Stomach (tissue), 9 donors: Measurements from ENCODE around the gene FSTL4. TPM values are rescaled to one million over a fixed set of nuclear protein-coding genes. Genes with fewer than 3 reads are reported as not detected.
A peak's percentile ranks its signal among the peaks of the same experiment; 100 is the strongest.

Experiments
- DNase-seq, 2 donors: peaks; one replicate each; pipeline versions ENCODE4 v3.0.0 to v3.0.0-alpha.2; 2013 to 2019
- H3K27ac ChIP-seq, 5 donors: fragments of 200-600 bp in 4 of 5; sonication (generic) in 4 of 5; one replicate each; pipeline ENCODE4 v1.5.1; 2013 to 2019; ENCODE audit warnings: mild to moderate bottlenecking in 1 of 5, moderate library complexity in 1 of 5
- H3K27me3 ChIP-seq, 3 donors: fragments of 200-600 bp; sonication (generic); one replicate each; pipeline ENCODE4 v1.5.1; 2017 to 2019; ENCODE audit warnings: mixed run types in 1 of 3
- H3K36me3 ChIP-seq, 4 donors: fragments of 200-600 bp; sonication (generic); 1 replicate in 3 of 4; 2 replicates in 1 of 4; pipeline ENCODE4 v1.5.1; 2016 to 2019
- H3K4me1 ChIP-seq, 4 donors: fragments of 200-600 bp; sonication (generic); one replicate each; pipeline ENCODE4 v1.5.1; 2016 to 2019
- H3K4me3 ChIP-seq, 4 donors: fragments of 200-600 bp; sonication (generic) in 3 of 4; one replicate each; pipeline ENCODE4 v1.5.1; 2016 to 2019; ENCODE audit warnings: mild to moderate bottlenecking in 1 of 4
- H3K9me3 ChIP-seq, 4 donors: fragments of 200-600 bp; sonication (generic); one replicate each; pipeline ENCODE4 v1.5.1; 2016 to 2019
- CTCF ChIP-seq, 7 experiments: fragments of 450-650 bp in 4 of 7; fragments of 200-600 bp in 3 of 7; sonication (generic) in 3 of 7; IDR thresholded peaks; one replicate each; pipeline ENCODE4 v1.5.1; 2016 to 2019; ENCODE audit warnings: antibody characterized with exemption in 7 of 7, control low read depth in 2 of 7, mild to moderate bottlenecking in 1 of 7
- EP300 ChIP-seq: sonication (generic); formaldehyde crosslinking; IDR thresholded peaks from one replicate; pipeline ENCODE4 v1.6.1; 2017; ENCODE audit warnings: antibody characterized with exemption
- POLR2A ChIP-seq, 4 donors: fragments of 450-650 bp; IDR thresholded peaks; one replicate each; pipeline ENCODE4 v1.6.1; 2016; ENCODE audit warnings: antibody characterized with exemption in 4 of 4, control low read depth in 2 of 4, mild to moderate bottlenecking in 1 of 4, moderate library complexity in 1 of 4
- POLR2AphosphoS5 ChIP-seq, 3 donors: sonication (generic); formaldehyde crosslinking; IDR thresholded peaks; one replicate each; pipeline ENCODE4 v1.6.1; 2016; ENCODE audit warnings: antibody characterized with exemption in 3 of 3
- WGBS, 5 donors: extraction: QIAGEN DNeasy Blood & Tissue Kit in 3 of 5; methylation state at CpG; one replicate each; pipeline versions ENCODE4 v1.1.5 to v1.1.7; 2013 to 2018; 5-methylcytosine and 5-hydroxymethylcytosine counted together
- intact Hi-C: fragments of 100-400 bp; cut with DNase I; formaldehyde crosslinking; loops from one replicate; pipeline ENCODE4 v1.15.1; 2023; ENCODE audit warnings: low total_unique reads
- polyA plus RNA-seq, 3 donors: library from polyadenylated mRNA; stranded (reverse); fragments of 200-250 nt; gene quantifications; one replicate each; pipeline ENCODE4 v1.2.3, GENCODE V29; 2013
- total RNA-seq, 5 donors: library from RNA; depleted of rRNA; stranded (reverse); fragments of >200 nt; gene quantifications; one replicate each; pipeline versions ENCODE4 v1.1.0 to v1.2.3, GENCODE V29; 2014 to 2016
- donor health status: healthy with polysubstance abuse.
- donor health status: Bipolar disorder and iron deficiency.
- donor health status: healthy.

The FSTL4 gene
- total and polyA plus RNA-seq, 8 donors = 0.37 to 0.55 TPM; not detected in 6

- Histone ChIP-seq H3K4me3 (no peak overlapping the region), H3K27me3 (no peaks in the 10 kb centered on the region), H3K9me3 (no peaks in the 10 kb centered on the region), H3K4me1 (no peaks in the 10 kb centered on the region), H3K27ac (no peak overlapping the region), H3K36me3 (no peaks in the 10 kb centered on the region)
- intact Hi-C loops = no loop called here
- WGBS, 5 donors = 69 to 98% (median 87%) methylated on average over 4 of the region's 4 CpGs
- TF ChIP-seq EP300 = no peak
- no peak for DNase-seq
These were observed 287.4 kb downstream of the FSTL4 start for GRCh38 chr5:133324926-133325325.

- Histone ChIP-seq H3K4me1 (no peaks in the 10 kb centered on the region), H3K9me3 (no peaks in the 10 kb centered on the region), H3K27me3 (peaks cover 0 to 4% (median 0%) of the 10 kb centered on the region in 3 donors), H3K27ac (no peak overlapping the region), H3K4me3 (no peak overlapping the region), H3K36me3 (no peaks in the 10 kb centered on the region)
- DNase-seq = no peak
- TF ChIP-seq POLR2A (IDR thresholded peaks at IDR 0.05) (no peak), POLR2AphosphoS5 (IDR thresholded peaks at IDR 0.05) (no peak), EP300 (no peak), CTCF (IDR thresholded peaks at IDR 0.05) (no peak)
- intact Hi-C loops = no loop called here
- 62 to 71% (median 69%) methylated on average over 13 of the region's 13 CpGs for WGBS, 5 donors
These were observed 288.6 kb downstream of the FSTL4 start for GRCh38 chr5:133323494-133324457.

- 79 to 90% (median 83%) methylated on average over 5 of the region's 5 CpGs for WGBS, 5 donors
These were observed 289.6 kb downstream of the FSTL4 start for GRCh38 chr5:133322743-133323142.

GRCh38 chr5:133321833-133322420 lies 290.4 kb downstream of the FSTL4 start:
- H3K36me3 ChIP-seq = no peaks in the 10 kb centered on the region
- DNase-seq = peak in 1 of 2 donors; percentile 64
- H3K4me1 ChIP-seq = no peaks in the 10 kb centered on the region
- no peak overlapping the region for H3K4me3 ChIP-seq
- H3K9me3 ChIP-seq = no peaks in the 10 kb centered on the region
- 52 to 58% (median 56%) methylated on average over 6 of the region's 6 CpGs for WGBS, 5 donors
- TF ChIP-seq EP300 (no peak), CTCF (IDR thresholded peaks at IDR 0.05) (no peak), POLR2AphosphoS5 (IDR thresholded peaks at IDR 0.05) (no peak), POLR2A (IDR thresholded peaks at IDR 0.05) (no peak)
- peaks cover 0 to 9% (median 0%) of the 10 kb centered on the region in 3 donors for H3K27me3 ChIP-seq
- intact Hi-C loops = no loop called here
- H3K27ac ChIP-seq = no peak overlapping the region

More at GRCh38 chr5:133322743-133323142, 289.6 kb downstream of the FSTL4 start:
- intact Hi-C loops = no loop called here
- no peak for DNase-seq
- Histone ChIP-seq H3K9me3 (no peaks in the 10 kb centered on the region), H3K4me1 (no peaks in the 10 kb centered on the region), H3K27me3 (peaks cover 0 to 4% (median 0%) of the 10 kb centered on the region in 3 donors), H3K4me3 (no peak overlapping the region), H3K36me3 (no peaks in the 10 kb centered on the region), H3K27ac (no peak overlapping the region)
- no peak for TF ChIP-seq POLR2AphosphoS5 (IDR thresholded peaks at IDR 0.05)
- TF ChIP-seq POLR2A (IDR thresholded peaks at IDR 0.05) = no peak
- TF ChIP-seq EP300 = no peak
- TF ChIP-seq CTCF (IDR thresholded peaks at IDR 0.05) = no peak
